ENCODE data around the gene RPL27.
"Not testable (repeated sequence)": the region's sequence is repeated elsewhere in the genome, so short reads cannot be mapped to it uniquely, and the experiment has no call there.

Gene RPL27

DNA sequence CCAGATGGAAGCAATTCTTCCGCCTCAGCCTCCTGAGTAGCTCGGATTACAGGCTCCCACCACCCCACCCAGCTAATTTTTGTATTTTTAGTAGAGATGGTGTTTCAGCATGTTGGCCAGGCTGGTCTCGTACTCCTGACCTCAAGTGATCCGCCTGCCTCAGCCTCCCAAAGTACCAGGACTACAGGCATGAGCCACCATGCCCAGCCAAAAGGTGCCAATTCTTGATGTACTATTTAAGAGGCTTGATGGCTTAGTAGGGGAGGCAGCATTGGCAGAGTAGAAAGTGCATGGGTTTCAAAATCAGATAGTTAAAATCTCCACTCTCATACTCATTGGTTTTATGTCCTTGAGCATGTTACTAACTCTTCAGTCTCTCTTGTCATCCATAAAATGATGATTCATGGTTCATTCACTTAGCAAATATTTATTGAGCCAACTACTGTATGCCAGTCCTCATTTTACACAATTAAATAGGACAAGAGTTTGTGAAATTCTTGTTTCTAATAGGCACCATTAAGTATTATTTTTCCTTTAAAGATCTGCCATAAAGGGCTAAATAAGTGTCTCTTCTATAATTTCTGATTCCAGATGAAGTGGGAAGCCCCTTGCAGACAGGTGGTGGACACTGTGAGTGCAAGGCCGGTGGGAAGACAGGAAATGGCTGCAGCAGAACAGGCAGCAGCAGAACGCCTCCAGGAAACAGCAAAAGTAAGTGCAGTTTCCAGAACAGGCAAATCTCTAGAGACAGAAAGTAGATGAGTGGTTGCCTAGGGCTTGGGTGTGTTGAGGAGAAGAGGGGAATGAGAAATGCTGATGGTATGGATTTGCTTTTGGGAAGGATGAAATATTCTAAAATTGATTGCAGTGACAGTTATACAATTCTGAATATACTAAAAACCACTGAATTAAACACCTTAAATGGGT lies 8.2 kb upstream of the RPL27 start:
- TF ChIP-seq, protein P1, sequence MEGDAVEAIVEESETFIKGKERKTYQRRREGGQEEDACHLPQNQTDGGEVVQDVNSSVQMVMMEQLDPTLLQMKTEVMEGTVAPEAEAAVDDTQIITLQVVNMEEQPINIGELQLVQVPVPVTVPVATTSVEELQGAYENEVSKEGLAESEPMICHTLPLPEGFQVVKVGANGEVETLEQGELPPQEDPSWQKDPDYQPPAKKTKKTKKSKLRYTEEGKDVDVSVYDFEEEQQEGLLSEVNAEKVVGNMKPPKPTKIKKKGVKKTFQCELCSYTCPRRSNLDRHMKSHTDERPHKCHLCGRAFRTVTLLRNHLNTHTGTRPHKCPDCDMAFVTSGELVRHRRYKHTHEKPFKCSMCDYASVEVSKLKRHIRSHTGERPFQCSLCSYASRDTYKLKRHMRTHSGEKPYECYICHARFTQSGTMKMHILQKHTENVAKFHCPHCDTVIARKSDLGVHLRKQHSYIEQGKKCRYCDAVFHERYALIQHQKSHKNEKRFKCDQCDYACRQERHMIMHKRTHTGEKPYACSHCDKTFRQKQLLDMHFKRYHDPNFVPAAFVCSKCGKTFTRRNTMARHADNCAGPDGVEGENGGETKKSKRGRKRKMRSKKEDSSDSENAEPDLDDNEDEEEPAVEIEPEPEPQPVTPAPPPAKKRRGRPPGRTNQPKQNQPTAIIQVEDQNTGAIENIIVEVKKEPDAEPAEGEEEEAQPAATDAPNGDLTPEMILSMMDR (IDR thresholded peaks at IDR 0.05), result no peak
- no peaks in the 10 kb centered on the region for H3K4me1 Mint-ChIP-seq
- H3K27me3 Mint-ChIP-seq (ENCODE audit: low read depth, poor library complexity), result no peaks in the 10 kb centered on the region
- H3K4me3 Mint-ChIP-seq, result no peak overlapping the region
- DNase-seq, result no peak
- H3K36me3 Mint-ChIP-seq (ENCODE audit: low read depth), result peaks cover 68% of the 10 kb centered on the region
- no peaks in the 10 kb centered on the region for H3K9me3 Mint-ChIP-seq
- H3K27ac Mint-ChIP-seq, result peak overlapping the region; percentile 12

DNA sequence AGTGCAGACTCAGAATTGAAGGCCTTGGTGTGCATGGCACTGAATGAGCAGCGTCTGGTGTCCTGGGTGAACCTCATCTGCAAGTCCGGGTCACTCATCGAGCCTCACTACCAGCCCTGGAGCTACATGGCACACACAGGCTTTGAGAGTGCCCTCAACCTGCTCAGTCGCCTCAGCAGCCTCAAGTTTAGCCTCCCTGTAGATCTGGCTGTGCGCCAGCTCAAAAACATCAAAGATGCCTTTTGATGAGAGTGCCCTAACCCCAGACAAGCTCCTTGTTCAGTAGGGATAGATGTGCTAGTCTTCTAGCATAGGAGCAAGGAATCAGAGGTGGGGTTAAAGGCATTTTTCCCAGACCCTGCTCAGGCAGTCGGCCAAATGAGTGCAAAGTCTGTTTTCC lies 6.7 kb upstream of the RPL27 start:
- Mint-ChIP-seq H3K4me1 (no peaks in the 10 kb centered on the region), H3K27ac (no peak overlapping the region), H3K36me3 (ENCODE audit: low read depth) (peaks cover 62% of the 10 kb centered on the region), H3K9me3 (no peaks in the 10 kb centered on the region), H3K27me3 (ENCODE audit: low read depth, poor library complexity) (no peaks in the 10 kb centered on the region), H3K4me3 (no peak overlapping the region)
- DNase-seq, result no peak
- TF ChIP-seq, protein P1 (IDR thresholded peaks at IDR 0.05), result no peak

DNA sequence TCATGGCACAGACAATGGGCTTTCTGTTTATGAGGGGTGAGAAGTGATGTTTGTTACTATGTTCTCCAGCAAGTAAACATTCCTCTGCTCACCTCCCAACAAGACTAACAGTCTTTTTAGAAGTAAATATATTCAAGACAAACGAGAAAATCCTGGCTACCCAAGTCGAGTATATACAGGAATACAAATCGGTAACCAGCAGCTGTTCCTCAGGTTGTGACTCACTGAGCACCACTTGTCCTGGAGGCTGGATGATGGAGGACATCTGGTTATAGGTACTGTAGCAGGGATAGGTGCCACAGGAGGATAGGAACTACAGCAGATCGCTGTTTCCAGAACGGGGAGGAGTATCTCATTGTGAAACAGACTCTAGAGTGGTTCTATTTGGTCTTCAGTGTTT lies 5.3 kb upstream of the RPL27 start:
- peaks cover 52% of the 10 kb centered on the region for H3K36me3 Mint-ChIP-seq (ENCODE audit: low read depth)
- H3K27ac Mint-ChIP-seq, result no peak overlapping the region
- no peak overlapping the region for H3K4me3 Mint-ChIP-seq
- DNase-seq, result no peak
- H3K27me3 Mint-ChIP-seq (ENCODE audit: low read depth, poor library complexity), result no peaks in the 10 kb centered on the region
- TF ChIP-seq, protein P1 (IDR thresholded peaks at IDR 0.05), result no peak
- H3K4me1 Mint-ChIP-seq, result peaks cover 10% of the 10 kb centered on the region
- no peaks in the 10 kb centered on the region for H3K9me3 Mint-ChIP-seq

DNA sequence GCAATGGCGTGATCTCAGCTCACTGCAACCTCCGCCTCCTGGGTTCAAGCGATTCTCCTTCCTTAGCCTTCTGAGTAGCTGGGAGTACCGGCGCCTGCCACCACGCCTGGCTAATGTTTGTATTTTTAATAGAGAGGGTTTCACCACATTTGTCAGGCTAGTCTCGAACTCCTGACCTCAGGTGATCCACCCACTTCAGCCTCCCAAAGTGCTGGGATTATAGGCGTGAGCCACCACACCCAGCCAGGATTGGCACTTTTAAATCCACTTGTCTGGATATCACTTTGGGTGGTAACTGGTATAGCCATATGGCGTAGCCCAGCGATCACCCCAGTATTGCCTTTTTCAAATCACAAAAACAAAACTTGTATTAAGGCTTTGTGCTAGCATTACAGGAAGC lies 4.3 kb upstream of the RPL27 start:
- not testable (repeated sequence) for H3K4me3 Mint-ChIP-seq; DNase-seq; H3K9me3 Mint-ChIP-seq; H3K27me3 Mint-ChIP-seq (ENCODE audit: low read depth, poor library complexity)
- H3K27ac Mint-ChIP-seq, result peak overlapping the region; percentile 36
- peaks cover 42% of the 10 kb centered on the region for H3K36me3 Mint-ChIP-seq (ENCODE audit: low read depth)
- H3K4me1 Mint-ChIP-seq, result peaks cover 18% of the 10 kb centered on the region

DNA sequence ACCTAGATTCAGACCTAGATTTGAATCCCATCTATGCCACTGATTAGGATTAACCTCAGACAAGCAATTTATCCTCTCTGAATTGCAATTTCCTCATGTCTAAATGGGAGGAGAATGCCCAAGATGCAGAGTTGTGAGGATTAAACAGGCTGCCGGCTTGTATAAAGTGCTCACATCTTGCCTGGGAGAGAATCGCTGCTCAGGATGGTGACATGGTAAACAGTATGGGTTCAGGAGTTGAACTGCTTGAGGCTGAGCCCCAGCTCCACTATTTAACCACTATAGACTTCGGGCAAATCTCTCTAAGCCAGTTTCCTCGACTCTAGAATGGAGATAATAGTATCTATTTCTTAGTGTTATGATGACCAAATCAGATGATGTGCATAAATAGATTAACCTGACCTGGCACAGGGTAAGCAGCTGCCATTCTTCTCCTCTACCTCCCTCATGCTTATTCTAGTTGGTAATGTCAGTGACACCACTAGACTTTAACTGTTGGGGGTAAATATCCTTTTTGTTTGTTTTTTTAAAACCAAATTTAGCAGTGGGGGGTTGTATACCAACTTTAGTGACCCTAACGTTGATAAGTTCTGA lies 732 bp upstream of the RPL27 start:
- peaks cover 32% of the 10 kb centered on the region for H3K4me1 Mint-ChIP-seq
- H3K4me3 Mint-ChIP-seq, result peak overlapping the region; percentile 99
- H3K27me3 Mint-ChIP-seq (ENCODE audit: low read depth, poor library complexity), result no peaks in the 10 kb centered on the region
- TF ChIP-seq, protein P1 (IDR thresholded peaks at IDR 0.05), result no peak
- H3K9me3 Mint-ChIP-seq, result no peaks in the 10 kb centered on the region
- peaks cover 37% of the 10 kb centered on the region for H3K36me3 Mint-ChIP-seq (ENCODE audit: low read depth)
- peak overlapping the region; percentile 100 for H3K27ac Mint-ChIP-seq
- DNase-seq, result no peak

DNA sequence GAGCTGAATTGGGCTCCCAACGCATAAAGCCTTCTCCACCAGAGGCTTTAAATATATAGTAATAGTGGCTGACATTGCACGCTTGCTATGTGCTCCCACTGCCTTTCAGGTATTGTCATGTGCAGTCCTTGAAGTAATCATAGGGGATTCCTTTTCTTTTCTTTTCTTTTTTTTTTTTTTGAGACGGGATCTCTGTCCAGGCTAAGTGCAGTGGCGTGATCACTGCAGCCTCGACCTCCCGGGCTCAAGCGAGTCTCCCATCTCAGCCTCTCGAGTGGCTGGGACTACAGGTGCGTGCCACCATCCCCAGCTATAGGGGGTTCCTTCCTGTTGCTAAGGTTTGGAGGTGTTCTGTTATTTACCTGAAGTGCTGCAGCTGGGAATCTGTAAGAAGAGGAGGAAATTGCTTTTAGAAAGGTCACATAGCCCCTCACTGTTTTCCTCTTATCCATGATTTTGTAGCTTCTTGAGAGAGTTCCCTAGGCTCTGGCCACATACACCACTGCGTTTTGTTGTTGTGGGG lies 845 bp downstream of the RPL27 start:
- Mint-ChIP-seq H3K27me3 (ENCODE audit: low read depth, poor library complexity) (no peaks in the 10 kb centered on the region), H3K4me3 (peak overlapping the region; percentile 99), H3K4me1 (peaks cover 32% of the 10 kb centered on the region), H3K9me3 (no peaks in the 10 kb centered on the region), H3K27ac (peak overlapping the region; percentile 100), H3K36me3 (ENCODE audit: low read depth) (peaks cover 44% of the 10 kb centered on the region)
- no peak for DNase-seq
- TF ChIP-seq, protein P1 (IDR thresholded peaks at IDR 0.05), result no peak

DNA sequence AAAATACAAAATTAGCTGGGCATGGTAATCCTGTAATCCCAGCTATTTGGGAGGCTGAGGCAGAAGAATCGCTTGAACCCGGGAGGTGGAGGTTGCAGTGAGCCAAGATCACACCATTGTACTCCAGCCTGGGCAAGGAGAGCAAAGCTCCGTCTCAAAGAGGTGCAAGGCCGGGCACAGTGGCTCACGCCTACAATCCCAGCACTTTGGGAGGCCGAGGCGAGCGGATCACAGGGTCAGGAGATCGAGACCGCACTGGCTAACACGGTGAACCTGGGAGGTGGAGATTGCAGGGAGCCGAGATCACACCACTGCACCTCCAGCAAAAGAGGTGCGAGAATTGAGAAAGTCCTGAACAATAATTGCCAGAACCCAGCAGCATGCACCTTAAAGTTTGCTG lies 2.7 kb downstream of the RPL27 start:
- peaks cover 32% of the 10 kb centered on the region for H3K4me1 Mint-ChIP-seq
- not testable (repeated sequence) for H3K9me3 Mint-ChIP-seq; DNase-seq; H3K27me3 Mint-ChIP-seq (ENCODE audit: low read depth, poor library complexity); H3K4me3 Mint-ChIP-seq
- peak overlapping the region; percentile 81 for H3K27ac Mint-ChIP-seq
- peaks cover 44% of the 10 kb centered on the region for H3K36me3 Mint-ChIP-seq (ENCODE audit: low read depth)
